GM21576 (cell line): ENCODE results near the gene HTR2A.
"Not testable (repeated sequence)": the region's sequence is repeated elsewhere in the genome, so short reads cannot be mapped to it uniquely, and the experiment has no call there.

ENCODE experiments used
- ATAC-seq: cut with Tn5 transposase; IDR thresholded peaks from one replicate; pipeline ENCODE4 v1.9.1; 2021; ENCODE audit warnings: mild to moderate bottlenecking, moderate library complexity; ENCODE audit not compliant: unreplicated experiment

The HTR2A gene

DNA sequence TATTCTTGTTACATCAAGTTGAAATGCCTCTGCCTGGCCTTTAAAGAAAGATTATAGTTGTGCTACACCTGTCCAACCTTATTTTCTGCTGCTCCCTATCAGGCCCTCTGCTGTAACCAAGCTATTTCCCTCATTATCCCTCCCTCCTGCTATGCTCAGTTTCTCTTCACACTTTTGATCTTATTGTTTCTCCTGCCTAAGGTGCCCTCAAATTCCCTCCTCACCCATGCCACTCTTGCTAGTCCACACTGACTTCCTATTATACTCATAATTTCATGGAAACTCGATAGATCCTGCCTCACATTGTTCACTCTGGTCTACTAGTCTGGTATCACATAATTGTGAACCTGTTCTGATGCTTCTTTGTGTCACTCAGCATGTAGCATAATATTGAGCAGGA, 80.5 kb downstream of the HTR2A start:
- no peak for ATAC-seq

DNA sequence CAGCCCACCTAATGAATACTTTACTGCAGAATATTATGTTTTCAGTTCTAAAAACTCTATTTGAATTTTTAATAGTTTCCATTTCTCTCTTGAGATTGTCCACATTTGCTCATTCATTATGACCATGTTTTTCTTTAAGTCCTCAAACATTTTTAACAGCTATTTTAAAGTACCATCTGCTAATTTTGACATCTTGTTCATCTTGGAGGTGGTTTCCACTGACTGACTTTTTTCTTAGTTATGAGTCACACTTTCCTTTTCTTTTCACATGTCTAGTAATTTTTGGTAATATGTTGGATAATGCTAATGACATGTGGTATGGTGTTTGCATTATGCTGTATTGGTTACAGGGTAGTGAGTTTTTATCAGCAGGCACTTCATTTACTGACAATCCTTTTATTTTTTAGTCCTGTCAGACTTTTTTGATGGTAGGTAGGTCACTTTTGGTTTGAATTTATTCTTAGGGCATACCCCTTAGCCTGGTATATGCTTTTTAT, 84.5 kb downstream of the HTR2A start:
- no peak for ATAC-seq

DNA sequence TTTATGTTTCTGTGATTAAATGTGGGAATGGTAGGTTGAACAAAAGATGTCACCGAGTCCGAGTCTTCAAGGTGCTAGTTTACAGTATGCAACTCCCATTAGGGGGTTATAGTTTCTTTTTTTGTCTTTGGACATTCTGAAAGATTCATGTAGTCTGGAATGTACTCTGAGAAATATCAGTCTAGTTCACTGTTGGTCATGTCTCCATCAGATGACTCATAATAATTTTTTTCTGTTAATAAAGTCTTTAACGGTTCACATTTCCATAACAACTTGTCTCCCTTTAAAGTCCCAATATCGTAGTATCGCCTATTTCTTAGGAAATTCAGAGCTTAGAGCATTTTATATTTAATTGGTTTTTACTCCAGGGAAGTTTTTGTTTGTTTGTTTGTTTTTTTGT, 86.4 kb downstream of the HTR2A start:
- ATAC-seq: no peak

DNA sequence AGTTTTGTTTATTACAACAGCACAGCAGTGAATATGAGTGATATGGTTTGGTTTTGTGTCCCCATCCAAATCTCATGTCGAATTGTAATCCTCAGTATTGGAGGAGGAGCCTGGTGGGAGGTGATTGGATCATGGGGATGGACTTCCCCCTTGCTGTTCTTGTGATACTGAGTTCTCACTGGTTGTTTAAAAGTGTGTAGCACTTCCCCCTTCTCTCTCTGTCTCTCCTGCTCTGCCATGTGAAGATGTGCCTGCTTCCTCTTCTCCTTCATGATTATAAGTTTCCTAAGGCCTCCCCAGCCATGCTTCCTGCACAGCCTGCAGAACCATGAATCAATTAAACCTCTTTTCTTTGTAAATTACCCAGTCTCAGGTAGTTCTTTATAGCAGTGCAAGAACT, 91.9 kb downstream of the HTR2A start:
- ATAC-seq: not testable (repeated sequence)

DNA sequence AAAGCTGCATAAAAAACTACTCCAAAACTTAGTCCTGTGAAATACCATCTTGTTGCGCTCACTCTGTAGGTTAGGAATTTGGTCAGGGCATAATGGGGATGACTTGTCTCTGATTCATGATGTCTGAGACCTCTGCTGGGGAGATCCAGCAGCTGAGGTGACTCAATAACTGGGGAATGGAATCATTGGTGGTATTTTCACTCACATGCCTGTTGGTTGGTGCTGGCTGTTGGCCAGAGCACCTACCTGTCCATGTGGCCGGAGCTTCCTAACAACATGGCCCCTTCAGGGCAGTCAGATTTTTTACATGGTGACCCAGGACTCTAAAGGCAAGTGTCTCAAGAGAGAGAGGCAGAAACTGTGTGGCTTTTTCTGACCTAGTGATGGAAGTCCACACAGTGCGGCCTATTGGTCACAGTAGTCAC, 92.5 kb downstream of the HTR2A start:
- no peak for ATAC-seq

DNA sequence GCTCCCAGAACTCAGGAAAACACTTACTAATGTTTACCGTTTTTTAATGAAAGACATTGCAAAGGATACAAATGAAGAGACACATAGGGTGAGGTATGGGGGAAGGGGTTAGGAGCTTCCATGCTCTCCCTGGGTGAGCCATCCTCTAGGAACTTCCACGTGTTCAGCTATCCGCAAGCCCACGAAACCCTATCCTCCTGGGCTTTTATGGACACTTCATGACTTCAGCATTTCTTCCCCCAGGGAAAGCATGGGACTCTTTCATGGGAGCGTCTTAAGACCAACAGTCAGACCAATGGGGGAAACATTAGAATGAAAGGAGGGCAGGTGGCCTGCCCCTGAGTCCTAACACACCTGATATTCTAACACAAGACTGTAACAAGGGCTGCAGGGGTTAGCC, 93.3 kb downstream of the HTR2A start:
- no peak for ATAC-seq

DNA sequence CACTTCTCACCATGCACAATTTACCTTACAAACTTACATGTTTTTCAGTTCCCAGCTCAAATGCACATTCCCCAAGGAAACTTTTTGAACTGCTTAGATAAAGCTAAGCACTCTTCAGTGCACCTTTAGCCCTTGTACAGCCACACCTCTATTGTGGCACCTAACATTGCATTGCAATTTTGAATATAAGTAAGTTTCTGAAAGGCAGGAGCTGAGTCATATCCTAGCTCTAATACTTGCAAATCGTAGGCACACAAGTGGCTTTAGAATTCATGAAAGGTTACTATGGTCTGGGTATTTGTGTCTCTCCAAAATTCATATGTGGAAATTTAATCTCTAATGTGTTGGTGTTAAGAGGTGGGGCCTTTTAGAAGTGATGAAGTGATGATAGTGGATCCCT, 95.0 kb downstream of the HTR2A start:
- ATAC-seq: no peak

DNA sequence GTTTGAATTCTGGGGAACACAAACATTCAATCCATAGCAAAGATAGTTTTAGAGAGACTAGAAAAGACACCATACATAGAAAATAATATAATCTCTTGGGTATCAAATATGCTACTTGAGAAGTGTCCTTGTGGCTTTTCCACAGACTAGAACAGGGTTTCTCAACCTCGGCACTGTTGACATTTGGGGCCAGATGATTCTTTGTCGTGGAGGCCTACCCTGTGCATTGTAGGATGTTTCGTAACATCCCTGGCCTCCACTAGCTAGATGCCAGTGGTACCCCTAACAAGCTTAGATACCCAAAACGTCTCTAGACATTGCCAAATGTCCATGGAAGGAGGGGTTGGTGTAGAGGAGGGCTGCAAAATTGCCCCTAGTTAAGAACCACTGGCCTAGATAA, 97.7 kb downstream of the HTR2A start:
- no peak for ATAC-seq

DNA sequence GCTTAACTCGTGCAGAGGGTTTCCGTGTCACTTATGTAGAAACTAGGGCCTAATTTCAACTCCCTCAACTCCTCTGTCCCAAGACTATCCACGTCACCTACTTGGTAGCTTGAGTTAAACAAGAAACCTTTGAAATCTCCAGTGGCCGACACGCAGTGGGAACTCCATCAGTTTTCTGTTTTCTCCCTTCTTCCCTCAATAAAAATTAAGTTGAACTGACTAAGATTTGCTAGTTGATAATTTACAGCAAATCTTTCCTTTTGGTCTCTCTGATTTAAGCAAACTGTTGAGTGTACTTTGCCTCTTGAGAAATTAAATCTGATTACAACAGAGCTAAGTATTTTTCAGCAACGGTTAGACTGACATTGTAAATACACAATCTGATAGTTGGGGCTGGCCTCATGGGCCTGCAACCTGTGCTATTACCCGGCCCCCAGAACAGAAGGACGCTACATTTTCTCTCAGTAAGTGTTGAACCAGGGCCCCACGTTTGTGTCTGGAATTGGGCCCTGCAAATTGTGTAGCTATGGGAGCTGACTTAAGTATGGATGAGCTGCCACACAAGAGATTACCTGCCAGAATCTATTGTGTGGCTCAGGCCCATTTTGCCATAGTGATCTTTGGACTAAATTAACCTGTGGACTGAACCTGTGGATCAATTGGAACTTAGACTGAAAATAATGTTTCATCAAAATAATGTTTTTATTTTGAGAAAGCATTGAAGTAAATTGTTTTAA, 99.2 kb downstream of the HTR2A start:
- ATAC-seq: no peak

DNA sequence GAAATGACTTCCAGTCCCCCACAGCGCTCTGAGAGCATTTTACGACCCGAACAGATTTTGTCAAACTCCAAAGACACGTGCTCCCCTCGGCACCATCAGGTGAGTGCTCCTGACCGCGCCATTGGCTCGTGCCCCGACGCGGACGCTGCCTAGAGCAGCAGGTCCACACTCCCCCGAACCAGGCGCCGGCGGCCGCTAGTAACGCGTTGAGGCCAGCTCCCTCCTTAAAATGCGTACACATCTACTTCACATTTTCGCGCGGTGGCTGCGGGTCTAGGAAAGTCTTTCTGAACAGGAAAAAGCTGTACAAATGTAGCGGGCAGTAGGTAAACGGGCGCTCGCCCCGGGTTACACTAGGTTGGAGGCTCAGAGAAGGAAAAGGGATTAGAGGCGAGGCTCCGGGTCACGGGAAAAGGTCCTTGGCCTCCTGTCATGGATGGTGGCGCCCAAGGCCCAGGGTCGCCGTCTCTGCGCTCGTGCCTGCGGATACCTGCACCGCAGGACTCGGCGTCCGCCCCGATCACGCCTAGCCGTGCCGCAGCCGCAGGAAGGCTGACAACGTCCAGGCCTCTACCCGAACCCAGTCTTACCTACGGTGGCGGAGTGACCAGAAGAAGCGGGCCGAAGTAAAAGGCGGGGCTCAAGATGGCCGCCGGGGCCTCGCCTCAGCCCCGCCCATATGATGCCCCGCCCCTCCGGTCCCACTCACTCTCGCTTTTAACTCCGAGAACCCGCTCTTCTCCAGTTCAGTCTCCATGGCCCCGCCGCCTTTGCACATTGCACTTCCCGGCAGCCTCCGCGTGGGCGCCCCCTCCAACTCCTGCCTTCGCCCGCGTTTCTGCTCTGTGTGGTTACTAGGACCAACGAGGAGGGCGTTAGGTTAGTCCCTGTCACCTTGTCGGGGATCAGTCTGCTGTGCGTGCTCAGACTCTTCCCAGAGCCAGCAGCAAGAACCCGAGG, 100.1 kb downstream of the HTR2A start, which contains the start of gene ESD:
TSS of gene ESD (minus strand) at position 647 of the 960 bp plus-strand sequence. CDS start 5,748 bp downstream, outside the sequence.
- ATAC-seq: peak; percentile 87

DNA sequence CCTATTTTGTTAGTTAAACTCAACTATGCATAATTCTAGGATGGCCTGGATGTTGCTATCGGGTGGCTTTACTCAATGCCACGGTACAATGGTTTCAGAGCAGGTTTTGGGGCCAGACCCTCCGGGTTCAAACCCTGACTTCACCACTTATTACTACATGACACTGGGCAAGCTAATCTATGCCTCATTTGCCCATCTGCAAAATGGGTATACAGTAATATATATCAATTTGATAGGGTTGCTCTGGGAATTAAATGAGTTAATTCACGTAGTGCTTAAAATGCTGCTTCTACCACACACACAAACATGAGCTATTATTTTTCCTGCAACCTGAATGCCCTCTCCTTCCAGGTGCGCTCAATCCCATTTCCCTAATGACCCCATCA, 100.7 kb downstream of the HTR2A start:
- no peak for ATAC-seq

DNA sequence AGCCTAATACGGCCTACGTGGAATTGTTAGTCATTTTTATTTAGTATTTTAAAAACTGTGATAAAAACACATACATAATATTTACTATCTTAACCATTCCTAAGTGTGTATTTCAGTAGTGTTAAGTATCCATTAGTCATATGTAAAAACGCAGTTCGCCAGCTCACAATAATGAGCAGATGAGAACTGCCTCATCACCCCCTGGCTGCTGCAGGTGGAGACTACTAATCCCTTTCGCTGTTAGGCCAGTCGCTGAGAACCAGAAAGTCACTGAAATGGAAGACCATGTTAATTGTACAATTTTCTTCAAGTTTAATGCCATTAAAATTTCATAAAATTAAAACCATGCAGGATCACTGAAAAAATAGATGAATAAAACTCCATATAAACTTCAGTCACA, 101.5 kb downstream of the HTR2A start:
- ATAC-seq: no peak

DNA sequence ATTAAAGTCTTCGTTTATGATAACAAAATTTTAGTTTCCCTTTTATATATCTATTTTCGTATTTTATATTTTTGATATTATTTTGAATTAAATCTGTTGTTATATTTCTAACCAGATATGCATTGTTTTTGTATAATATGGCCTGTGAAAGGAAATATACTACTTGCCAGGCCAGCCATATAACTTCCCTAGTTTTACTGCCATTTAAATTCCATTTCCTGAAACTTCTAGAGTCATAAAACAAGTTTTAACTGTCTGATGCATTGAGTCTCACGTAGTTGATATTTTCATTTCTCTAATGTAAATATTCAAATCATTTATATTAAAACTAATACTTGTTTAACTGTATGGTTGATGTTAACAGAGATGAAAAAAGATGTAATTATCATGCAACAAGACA, 113.3 kb downstream of the HTR2A start:
- no peak for ATAC-seq

DNA sequence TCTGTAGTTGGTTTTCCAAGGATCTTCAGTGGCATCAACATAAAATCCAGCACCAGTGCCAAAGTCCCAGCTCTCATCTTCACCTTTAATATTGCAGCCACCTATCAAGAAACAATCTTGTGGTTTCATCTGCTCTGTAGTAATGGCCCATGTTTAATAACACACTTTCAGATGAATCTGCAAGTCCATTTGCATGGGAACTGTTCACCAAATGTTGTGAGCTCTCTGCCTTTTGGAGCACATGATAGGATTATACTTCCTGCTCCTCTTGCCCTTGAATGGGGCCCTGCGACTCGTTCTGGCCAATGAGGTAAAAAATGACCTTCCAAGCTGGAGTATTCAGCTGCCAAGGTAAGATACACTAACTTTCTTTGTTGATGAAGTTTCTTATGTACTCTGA, 114.2 kb downstream of the HTR2A start:
- ATAC-seq: no peak

DNA sequence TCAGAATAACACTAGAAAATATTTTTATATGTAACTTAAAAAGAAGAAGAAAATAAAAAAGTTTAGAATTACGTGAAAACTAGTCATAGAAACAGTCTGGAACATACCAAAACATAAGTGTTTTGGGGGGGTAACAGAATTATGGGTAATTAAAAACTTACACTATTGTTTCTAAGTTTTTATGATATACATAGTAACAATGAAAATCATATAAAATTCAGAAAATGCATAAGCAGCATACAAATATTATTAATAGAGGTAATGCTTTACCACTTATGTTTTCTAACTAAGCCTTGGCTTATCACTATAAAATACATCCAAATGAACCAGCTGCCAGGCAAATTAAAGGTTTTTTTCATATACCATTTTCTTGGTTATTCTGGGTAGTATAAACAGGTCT, 114.8 kb downstream of the HTR2A start:
- ATAC-seq: no peak
